GM19372 (cell line): ENCODE measurements around the gene KIF6.
"Not testable (repeated sequence)": the region's sequence is repeated elsewhere in the genome, so short reads cannot be mapped to it uniquely, and the experiment has no call there.

Source experiments
- ATAC-seq: cut with Tn5 transposase; IDR thresholded peaks from one replicate; pipeline ENCODE4 v1.9.1; 2021; ENCODE audit warnings: mild to moderate bottlenecking, low read depth, moderate library complexity; ENCODE audit not compliant: unreplicated experiment

KIF6 gene

DNA sequence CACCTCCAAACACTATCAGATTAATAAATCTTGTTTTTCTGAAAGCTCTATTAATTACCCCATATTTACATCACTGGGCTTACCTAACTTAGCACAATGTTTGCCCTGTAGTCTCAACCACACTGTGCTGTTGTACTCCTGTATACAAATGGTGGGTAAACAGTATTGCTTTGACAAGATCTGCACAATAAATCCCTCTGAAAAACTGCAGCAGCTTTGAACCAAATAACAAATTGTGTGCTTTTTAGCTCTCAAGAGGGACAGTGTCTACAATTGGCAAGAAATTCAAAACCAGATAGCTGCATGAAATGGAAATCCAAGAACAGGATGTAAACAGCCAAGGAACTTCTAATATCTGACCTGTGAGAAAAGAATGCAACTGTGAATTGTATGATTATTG, 10.4 kb downstream of the KIF6 start:
- ATAC-seq: no peak

DNA sequence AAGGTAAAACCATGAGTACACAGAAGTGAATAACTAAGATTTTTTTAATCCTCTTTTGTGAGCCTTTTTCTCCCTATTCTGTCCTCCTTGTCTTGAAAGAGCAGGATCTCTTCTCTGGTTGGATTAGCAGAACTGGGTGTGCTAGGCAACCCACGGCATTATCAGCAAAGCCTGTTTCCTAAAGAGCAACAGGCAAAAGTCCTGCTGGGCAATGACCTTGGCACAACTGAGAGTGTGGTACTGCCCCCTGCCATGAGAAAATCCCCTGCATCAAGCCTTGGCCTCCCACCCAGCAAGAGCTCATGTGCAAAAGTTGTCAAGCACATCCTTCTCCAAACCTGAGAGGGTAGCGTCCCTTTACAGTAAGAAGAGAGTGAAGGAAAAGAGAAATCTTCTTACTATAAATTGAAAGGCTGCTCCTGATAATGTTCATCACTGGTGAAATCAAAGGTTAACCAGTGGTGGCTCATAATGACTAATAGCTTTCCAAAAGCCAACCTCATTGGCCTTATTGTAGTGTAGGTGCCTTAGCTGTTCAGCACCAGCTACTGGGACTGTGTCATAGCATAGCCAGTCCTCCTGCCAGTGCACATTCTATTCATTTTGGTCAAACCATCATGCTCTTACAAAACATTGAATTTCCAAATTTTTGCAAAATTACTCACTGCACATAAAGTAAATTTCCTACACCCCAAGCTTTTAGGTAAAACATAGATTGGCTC, 17.1 kb downstream of the KIF6 start:
- no peak for ATAC-seq

DNA sequence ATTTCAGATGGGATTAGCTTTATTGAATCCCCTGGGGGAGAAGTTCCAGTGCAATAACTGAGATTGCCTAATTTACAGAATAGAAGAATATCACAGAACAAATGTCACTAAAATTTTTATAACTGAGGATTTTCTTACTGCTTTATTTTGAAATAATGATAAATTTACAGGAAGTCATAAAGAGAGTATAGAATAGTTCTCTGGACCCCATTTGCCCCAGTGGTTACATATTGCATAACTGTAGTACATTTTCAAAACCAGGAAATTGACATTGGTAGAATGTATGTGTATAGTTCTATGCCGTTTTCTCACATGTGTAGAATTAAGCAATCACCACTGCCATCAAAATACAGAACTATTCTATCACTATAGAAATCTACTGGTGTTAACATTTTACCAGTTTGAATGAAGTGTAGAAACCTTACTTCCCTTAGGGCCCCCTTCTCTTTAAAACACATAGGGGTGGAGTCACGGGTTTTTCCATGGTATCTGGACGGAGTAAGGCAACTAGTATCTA, 18.3 kb downstream of the KIF6 start:
- no peak for ATAC-seq

DNA sequence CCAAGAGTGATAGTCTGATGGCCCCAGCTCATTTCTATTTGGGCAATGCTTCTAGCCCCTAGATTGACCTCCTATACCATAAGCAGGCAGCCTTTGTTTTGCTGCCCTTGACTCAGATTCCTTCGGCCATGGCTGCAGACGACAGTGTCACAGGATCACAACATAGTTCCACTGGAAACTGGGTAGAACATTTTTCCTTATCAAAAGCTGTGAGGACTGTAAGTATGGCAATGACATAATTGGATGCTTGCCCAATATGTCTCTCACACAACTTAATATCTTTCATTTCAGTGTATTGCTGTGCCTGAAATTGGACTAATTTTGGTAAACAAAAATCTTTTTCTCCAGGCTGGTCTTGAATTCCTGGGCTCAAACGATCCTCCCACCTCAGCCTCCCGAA, 22.9 kb downstream of the KIF6 start:
- ATAC-seq: no peak

DNA sequence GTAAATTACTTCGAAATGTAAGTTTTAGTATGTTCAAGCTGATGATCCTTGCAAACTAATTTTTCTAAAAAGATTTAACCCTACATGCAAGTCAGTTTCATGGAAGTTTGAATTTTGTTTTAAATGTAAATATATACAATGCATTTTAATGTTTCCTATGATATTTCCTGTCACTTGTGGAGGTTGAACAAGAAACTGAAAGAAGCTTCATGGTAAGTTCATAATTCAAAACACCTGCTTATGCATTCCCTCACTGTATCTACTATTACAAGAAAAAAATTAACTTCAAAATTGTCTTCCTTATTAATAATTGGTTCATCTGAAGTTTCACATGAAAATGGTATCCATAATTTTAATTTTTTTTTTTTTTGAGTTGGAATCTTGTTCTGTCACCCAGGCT, 24.8 kb downstream of the KIF6 start:
- no peak for ATAC-seq

DNA sequence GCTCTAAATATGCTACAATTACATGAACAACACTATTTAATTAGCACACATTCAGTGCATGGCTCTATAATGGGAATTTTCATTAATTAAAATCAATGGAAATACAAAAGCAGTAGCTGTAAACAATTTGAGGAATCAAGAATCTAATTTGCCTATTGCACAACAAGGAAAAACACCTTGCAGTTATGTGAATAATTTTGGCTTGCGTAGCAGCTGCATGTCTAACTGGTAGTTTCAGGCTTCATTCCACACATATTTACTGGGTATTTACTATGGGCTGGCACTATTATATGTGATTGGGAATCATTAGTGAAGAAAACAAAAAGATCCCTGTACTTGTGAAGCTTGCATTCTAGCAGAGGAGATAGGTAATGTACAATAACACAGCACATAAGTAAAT, 26.4 kb downstream of the KIF6 start:
- no peak for ATAC-seq

DNA sequence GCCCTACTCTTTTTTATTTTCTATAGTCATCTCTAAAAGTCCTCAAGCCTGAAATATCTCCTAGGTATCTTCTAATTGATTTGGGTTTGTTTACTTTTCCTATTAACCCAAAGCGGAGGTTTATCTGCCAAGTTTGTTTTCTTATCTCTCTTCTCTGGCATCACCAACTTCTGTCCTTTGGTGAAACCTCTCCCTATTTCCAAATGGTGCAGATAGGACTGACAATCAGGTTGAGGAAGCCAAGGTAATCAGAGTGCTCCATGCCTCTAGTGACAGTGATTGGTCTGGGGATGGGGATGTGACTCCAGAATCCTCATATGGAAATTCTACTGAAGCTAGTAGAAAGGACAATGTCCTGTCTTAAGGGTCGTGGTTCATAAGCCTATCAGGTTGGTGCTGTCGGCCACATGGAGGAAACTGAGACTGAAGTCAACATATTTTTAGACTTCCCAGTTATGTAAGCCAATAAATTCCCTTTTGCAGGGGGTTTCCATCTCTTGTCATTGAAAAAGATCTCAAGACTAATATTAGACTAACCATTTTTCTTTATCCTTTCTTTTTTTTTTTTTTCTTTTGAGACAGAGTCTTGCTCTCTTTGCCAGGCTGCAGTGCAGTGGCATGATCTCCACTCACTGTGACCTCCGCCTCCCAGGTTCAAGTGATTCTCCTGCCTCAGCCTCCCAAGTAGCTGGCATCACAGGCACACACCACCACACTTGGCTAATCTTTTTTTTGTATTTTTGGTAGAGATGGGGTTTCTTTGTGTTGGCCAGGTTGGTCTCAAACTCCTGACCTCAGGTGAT, 28.0 kb downstream of the KIF6 start:
- no peak for ATAC-seq

DNA sequence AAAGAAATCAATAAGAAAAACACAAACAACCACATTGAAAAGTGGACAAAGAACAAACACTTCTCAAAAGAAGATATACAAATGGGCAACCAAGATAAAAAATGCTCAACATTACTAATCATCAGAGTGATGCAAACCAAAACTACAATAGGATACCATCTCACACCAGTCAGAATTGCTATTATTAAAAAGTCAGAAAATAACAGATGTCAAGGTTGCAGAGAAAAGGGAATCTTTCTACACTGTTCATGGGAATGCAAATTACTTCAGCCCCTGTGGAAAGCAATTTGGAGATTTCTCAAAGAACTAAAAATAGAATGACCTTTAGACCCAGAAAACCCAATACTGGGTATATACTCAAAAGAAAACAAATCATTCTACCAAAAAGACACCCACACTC, 29.8 kb downstream of the KIF6 start:
- no peak for ATAC-seq

DNA sequence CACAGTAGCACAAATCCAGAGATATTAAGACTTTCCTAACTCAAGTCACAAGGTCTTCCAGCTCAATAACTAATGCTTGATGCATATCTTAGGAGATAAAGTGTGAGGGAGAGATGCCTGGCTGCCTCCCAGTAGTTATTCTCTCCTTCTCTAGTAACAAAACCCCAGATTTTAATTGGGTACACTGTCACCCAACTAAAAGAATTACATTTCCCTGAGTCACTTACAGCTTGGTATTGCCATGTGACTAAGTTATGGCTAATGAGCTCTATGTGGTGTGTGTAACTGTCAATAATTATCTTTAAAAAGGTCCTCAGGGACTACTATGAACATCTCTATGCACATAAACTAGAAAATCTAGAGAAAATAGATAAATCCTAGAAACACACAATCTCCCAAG, 32.0 kb downstream of the KIF6 start:
- ATAC-seq: no peak

DNA sequence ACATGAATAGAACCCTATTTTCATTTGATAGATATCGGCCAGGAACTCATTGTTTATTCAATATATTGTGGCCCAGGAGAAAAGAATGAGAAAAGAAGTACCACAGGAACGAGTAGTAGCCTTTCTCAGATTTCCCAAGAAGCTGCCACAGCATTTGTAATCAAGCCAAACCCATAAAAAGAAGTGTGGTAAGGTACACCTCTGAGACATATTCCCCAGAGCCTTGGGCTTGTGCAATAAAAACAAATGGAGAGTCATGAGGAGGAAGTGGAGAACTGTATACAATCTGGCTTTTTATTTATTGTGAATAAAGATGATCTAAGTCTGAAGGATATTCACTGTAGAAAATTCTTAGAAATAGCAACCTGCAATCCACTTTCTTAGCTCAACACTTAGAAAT, 36.7 kb downstream of the KIF6 start:
- no peak for ATAC-seq

DNA sequence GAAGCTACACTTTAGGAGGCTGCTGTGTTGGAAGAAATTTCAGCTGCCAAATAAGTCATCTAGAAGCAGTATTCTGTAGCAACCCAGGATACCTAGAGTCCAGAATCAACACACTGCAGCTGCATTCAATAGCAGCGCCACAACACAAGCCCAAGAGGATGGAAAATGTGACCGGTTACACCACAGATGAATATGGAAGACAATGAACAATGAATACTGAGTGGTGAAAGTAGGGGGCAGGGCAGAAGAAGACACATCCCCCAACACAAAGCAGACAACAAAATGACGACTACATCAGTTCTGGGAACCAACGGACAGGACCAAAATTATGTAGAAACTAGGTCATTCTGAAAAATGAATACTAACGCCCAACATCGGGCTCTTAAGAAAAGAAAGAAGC, 38.2 kb downstream of the KIF6 start:
- ATAC-seq: no peak

DNA sequence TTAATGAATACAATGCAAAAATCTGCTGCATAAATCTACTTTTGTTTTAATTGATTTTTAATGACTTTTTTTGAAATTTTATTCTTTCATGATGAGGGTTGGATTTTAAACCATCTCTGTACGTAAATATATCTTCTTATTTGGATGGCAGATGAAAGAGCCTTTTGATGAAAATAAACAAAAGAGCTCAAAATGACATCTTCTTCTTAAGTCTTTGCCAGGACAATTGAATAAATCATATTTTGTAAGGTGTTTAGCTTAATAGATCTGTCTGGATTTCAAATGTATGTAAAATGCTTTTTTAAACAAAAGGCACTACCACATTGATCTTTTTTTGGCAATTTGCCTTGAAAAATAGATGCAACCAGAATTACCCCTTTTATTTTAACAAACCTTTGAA, 39.3 kb downstream of the KIF6 start:
- no peak for ATAC-seq

DNA sequence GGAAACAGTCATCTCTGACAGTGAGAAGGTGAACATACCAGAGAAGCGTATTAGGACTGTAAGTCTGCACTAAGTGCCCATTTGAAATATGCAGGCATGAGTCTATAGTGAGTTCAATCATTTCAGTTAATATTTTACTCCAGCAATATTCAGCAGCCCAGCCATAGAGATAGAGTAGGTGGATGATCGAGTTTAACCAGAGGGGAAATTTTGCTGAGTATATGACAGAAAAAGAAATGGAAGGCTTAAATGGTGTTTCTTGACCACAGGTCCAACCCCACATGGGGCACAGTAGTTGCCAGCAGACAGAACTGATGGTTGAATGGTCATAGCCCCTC, 39.8 kb downstream of the KIF6 start:
- no peak for ATAC-seq

DNA sequence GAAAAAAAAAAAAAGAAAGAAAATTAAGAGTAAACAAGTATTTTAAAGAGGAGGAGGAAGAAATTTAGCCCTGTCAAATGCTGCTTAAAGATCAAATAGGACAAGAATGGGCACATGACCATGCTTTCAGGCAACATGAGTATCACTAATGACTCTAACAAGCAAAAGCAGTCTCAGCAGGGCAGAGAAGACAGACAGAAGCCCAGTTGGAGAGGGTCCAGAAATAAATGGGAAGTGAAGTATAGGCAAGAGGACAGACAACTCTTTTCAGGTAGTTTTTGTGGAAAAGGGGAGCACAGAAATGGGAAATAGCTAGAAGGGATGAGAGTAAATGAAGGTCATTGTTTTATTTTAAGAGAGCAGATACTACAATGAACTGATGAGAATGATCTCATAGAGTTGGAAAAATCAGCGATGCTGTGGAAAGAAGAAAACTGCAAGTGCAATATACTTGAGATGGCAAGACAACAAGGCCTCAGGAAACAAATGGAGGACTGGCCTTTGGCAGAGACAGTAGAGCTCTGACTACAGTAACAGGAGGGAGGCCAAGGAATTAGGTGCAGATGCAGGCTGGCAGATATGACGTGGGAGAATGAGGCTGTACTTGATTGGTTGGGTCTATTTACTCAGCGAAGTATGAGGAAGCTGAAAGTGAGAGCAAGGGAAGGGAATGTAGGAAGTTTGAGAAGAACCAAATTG, 40.3 kb downstream of the KIF6 start:
- ATAC-seq: no peak

DNA sequence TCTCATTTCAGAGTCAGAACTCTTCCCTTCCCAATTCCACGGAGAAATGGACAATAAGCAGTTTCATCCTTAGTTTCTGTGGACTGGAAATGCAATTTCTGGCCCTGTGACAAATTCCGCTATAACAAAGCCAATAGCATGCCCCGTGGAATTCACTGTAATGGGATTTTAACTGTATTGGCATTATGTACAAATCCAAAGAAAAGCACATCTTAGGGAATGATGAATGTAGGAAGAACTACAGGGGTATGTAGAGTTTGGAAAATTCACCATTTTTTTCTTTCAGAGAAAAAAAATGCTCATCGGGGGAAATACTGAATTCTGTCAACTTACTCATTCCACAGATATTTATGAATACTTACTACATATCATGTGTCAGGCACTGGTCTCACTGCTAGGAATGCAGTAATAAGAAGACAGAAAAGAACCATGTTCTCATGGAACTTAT, 43.5 kb downstream of the KIF6 start:
- ATAC-seq: no peak

DNA sequence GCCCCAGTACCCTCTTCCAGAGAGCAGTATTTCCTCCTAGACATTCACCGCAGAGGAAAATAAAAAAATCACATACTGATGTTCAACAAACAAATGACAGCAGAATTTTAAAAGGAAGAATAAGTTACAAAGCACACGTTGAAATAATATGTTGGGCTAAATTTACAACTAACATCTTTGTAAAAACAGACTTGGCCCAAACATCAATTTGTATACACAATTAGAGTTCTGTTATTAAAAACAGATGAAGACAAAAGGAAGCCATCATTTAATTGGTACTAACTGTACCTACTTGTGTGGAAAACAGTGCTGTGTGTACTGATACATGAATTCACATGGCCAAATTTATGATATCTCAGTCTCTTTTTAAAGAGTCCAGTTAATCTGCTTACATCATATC, 46.3 kb downstream of the KIF6 start:
- no peak for ATAC-seq

DNA sequence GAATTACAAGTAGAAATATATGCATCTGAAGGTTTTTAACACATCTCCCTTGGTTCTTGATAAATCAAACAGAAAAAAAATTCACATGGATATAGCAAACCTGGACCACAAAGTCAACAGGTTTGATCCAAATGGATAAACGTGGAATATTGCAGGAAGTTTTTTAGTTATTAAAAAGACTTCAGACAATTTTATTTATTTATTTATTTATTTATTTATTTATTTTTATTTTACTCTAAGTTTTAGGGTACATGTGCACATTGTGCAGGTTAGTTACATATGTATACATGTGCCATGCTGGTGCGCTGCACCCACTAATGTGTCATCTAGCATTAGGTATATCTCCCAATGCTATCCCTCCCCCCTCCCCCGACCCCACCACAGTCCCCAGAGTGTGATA, 47.9 kb downstream of the KIF6 start:
- ATAC-seq: not testable (repeated sequence)

DNA sequence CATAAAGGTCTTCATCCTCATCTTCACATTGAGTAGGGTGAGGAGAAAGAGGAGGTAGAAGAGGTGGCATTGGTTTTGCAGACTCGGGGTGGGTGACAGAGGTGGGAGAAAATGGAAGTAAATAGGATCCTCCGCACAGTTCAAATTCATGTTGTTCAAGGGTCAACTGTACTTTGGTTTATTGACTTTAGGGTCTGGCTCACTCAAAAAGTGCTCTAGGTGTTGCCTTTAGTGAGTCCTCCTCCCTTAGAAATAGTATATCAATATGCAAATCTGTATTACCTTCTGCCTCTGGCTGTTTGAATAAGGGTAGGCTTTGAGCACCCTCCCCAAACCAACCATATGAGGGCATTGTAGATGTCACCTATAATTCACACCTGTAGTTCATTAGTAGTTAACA, 54.7 kb downstream of the KIF6 start:
- ATAC-seq: no peak

DNA sequence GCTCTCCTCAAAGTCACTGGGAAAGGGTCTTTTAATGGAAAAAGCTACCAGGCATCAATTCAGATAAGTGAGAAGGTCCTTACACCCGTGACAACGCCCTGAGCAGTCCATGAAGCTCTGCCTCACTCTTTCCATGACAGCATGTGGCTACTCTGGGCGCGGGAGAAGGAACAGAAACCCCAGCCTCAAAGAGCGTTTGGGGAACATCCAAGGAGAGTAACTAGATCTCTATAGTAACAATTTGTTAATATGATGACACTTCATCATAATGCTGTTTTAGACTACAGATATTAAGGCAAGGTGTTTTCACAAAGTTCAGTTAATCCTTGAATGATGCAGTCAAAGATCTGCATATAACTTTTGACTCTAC, 55.2 kb downstream of the KIF6 start:
- ATAC-seq: no peak

DNA sequence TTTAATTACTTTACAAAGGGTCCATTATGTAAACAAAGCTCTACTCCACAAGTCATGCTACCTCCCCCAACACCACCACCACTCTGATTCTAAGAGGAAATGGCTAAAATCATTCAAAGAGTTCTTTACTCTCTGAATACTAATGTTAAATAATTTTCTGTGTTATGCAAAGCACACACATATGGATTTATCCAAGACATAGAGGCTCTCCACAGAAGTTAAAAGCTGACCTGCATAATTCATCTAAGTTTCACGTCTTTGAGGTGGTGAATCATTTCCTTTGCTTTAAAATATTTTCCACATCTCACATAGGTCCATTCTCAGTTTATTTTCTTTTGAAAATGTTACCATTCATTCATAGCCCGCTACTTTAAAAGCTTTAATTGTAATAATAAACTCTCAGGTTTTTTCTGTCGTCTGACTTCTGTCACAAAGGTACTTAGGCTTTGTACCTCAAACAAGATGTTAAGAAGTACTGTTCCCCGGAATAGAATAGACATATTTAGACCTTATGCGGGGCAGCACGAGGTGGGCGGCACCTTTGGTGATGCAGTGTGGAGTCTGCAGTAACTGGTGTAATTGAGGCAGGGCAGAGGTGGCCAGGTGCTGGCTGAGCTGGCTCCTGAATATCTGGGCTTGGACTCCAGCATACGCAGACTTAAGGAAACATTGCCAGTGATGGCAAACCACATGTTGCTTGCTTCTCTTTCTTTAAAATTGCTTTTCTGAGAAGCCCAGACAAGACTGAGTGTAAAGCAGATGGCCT, 55.8 kb downstream of the KIF6 start:
- ATAC-seq: no peak
